Tibial nerve (tissue), 4 donors: ENCODE data around the gene PTPRG.

Experiments used
- EP300 ChIP-seq, 2 donors: sonication (generic); formaldehyde crosslinking; IDR thresholded peaks; one replicate each; pipeline ENCODE4 v1.6.1; 2017; ENCODE audit warnings: antibody characterized with exemption in 2 of 2, mild to moderate bottlenecking in 1 of 2
- POLR2A ChIP-seq, 2 donors: fragments of 450-650 bp; IDR thresholded peaks; one replicate each; pipeline ENCODE4 v1.6.1; 2017; ENCODE audit warnings: antibody characterized with exemption in 2 of 2, mild to moderate bottlenecking in 2 of 2, moderate library complexity in 2 of 2
- TF ChIP-seq, protein P1 (sequence below), 5 experiments: fragments of 200-600 bp in 3 of 5; fragments of 450-650 bp in 2 of 5; sonication (generic) in 3 of 5; IDR thresholded peaks; one replicate each; pipeline ENCODE4 v1.5.1; 2016 to 2019; ENCODE audit warnings: antibody characterized with exemption in 5 of 5, mild to moderate bottlenecking in 3 of 5, moderate library complexity in 2 of 5

GRCh38 chr3:61776390-61776789, 215.0 kb downstream of the PTPRG start:
- no peak for TF ChIP-seq POLR2A (IDR thresholded peaks at IDR 0.05)
- TF ChIP-seq, protein P1, sequence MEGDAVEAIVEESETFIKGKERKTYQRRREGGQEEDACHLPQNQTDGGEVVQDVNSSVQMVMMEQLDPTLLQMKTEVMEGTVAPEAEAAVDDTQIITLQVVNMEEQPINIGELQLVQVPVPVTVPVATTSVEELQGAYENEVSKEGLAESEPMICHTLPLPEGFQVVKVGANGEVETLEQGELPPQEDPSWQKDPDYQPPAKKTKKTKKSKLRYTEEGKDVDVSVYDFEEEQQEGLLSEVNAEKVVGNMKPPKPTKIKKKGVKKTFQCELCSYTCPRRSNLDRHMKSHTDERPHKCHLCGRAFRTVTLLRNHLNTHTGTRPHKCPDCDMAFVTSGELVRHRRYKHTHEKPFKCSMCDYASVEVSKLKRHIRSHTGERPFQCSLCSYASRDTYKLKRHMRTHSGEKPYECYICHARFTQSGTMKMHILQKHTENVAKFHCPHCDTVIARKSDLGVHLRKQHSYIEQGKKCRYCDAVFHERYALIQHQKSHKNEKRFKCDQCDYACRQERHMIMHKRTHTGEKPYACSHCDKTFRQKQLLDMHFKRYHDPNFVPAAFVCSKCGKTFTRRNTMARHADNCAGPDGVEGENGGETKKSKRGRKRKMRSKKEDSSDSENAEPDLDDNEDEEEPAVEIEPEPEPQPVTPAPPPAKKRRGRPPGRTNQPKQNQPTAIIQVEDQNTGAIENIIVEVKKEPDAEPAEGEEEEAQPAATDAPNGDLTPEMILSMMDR (IDR thresholded peaks at IDR 0.05), result no peak
- TF ChIP-seq EP300 (IDR thresholded peaks at IDR 0.05), result peak in 1 of 2 donors; percentile 27
